Hair follicular keratinocyte (primary cell): ENCODE data around the gene PRLHR. TPM values are rescaled to one million over a fixed set of nuclear protein-coding genes. Genes with fewer than 3 reads are reported as not detected.

Experiments used
- total RNA-seq: library from RNA; depleted of rRNA; stranded (reverse); fragments of >200 nt; gene quantifications from 2 replicates; pipeline ENCODE4 v1.2.3, GENCODE V29; 2015

The PRLHR gene
- total RNA-seq: not detected in 2 replicates

GRCh38 chr10:118595598-118596425 is at the start of gene PRLHR:
TSS of gene PRLHR (minus strand) at chr10:118595648. CDS start at chr10:118595244, 404 bp downstream.

Other genes with a start within 250 kb of the PRLHR start
- 25.6 and 28.7 TPM in 2 replicates for gene CACUL1, start 159.3 kb upstream of the PRLHR start, total RNA-seq